Measurements from ENCODE around the gene MYL4.
"Not testable (repeated sequence)": the region's sequence is repeated elsewhere in the genome, so short reads cannot be mapped to it uniquely, and the experiment has no call there.

Gene MYL4

DNA sequence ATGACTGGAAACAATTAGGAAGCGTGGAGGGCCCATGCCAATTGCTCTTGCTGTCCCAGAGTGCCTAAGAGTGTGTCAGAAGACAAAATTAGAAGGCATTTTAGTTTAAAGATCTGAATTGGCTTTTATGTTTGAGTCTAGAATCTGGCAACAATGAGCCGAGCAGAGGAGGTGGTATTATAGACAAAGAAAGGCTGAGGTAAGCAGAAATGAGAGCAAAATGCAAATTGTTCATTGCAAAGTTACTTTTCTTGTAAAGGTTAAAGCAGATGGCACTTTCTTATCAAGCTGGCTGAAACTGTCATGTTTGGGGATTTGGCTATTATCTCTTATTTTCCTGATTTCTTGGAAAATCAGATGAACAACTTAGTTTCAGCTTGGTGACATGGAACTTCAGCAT, 3.3 kb downstream of the MYL4 start:
- no peak for TF ChIP-seq CTCF (conservative IDR thresholded peaks at IDR 0.05; ENCODE audit: low read length)
- H3K4me3 ChIP-seq (ENCODE audit: low read length), result no peak overlapping the region
- no peak for DNase-seq (ENCODE audit: low read depth)

- no peak for TF ChIP-seq CTCF (conservative IDR thresholded peaks at IDR 0.05; ENCODE audit: low read length)
- DNase-seq (ENCODE audit: low read depth), result no peak
- H3K4me3 ChIP-seq (ENCODE audit: low read length), result no peak overlapping the region
Measured at GRCh38 chr17:47213540-47213939, 4.4 kb downstream of the MYL4 start.

- no peak overlapping the region for H3K4me3 ChIP-seq (ENCODE audit: low read length)
- TF ChIP-seq CTCF (conservative IDR thresholded peaks at IDR 0.05; ENCODE audit: low read length), result no peak
- no peak for DNase-seq (ENCODE audit: low read depth)
Measured at GRCh38 chr17:47214931-47215330, 5.8 kb downstream of the MYL4 start.

DNA sequence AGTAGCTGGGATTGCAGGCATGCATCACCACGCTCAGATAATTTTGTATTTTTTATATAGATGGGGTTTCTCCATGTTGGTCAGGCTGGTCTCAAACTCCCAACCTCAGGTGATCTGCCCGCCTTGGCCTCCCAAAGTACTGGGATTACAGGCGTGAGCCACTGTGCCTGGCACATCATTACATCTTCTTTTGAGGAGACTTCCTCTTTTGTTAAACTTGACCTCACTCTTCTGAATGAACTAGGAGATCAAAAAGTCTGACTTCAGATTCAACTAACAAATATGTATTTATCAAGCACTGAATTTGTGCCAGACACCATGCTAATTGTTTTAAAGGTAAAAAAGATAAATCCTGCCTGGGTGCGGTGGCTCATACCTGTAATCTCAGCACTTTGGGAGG, 7.7 kb downstream of the MYL4 start:
- DNase-seq (ENCODE audit: low read depth), result not testable (repeated sequence)

DNA sequence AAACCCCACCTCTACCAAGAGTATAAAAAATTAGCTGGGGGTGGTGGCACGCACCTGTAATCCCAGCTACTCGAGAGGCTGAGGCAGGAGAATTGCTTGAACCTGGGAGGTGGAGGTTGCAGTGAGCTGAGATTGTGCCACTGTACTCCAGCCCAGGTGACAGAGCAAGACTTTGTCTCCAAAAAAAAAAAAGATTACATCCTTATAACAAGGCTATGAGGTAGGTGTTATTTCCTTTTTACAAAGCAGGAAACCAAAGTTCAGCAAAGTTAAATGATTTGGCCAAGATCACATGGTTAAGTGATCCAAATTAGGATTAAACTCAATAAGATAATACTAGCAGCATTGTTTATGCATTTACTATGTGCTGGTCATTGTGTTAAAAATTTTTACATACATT, 8.1 kb downstream of the MYL4 start:
- H3K4me3 ChIP-seq (ENCODE audit: low read length); DNase-seq (ENCODE audit: low read depth): not testable (repeated sequence)

More for the DNA sequence above, 7.7 kb downstream of the MYL4 start:
- not testable (repeated sequence) for H3K4me3 ChIP-seq (ENCODE audit: low read length)

DNA sequence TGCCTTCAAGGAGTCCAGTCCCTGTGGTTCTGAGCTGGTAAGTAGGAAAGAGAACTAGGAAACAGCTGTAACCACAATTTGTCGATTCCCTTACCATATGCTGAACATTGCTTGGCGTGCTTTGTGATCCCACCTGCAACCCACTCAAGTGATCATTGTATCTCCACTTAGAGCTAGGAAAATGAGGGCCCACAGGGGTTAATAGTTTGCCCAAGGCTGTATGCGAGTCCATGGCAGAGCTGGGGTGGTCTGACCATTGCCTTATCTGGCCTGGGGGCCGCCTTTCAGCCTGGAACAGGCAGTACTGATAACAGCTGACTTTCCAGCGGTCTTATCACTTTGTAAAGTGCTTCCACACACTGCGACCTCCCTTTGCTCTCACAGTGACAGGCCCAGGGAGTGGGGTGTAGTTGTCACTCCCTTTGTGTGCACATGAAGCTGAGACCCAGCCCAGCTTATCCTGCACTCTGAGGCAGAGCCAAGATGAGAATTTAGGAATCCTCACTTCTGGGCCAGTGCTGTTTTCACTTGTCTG, 9.8 kb downstream of the MYL4 start:
- DNase-seq (ENCODE audit: low read depth), result no peak
- H3K4me3 ChIP-seq (ENCODE audit: low read length), result no peak overlapping the region
- no peak for TF ChIP-seq CTCF (conservative IDR thresholded peaks at IDR 0.05; ENCODE audit: low read length)

DNA sequence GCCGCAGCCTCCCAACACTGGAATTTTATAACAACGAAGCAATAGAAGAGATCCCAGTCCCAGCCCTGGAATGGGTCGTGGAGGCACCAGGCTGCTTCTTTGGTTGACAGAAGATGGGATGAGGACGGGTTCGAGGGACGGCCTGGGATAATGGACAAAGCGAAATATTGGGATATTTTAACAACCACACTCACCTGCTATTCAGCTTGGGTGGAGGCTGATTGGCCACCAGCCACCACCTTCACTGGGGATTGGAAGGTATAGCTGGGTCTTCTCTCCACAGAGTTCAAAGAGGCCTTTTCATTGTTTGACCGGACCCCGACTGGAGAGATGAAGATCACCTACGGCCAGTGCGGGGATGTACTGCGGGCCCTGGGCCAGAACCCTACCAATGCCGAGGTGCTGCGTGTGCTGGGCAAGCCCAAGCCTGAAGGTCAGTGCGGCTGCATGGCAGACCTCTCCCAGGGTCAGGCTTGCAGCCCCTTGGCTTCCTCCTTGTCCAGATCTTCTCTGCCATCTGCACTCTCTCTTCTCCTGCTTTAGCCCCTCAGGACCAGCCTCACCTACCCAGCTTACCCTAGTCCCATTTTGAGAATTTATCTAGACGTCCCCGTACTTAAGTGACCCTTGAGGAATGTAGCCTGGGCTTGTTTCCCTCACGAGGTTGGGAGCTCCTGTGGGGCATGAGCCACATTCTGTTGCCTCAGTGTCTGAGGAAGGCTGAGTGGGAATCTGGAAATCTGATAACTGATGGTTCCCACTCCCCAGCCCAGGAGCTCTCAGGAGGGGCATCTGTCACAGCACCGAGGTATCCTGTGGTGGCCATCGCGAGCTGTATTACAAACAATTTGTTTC, 10.7 kb downstream of the MYL4 start:
- DNase-seq (ENCODE audit: low read depth), result no peak
- no peak overlapping the region for H3K4me3 ChIP-seq (ENCODE audit: low read length)
- TF ChIP-seq CTCF (conservative IDR thresholded peaks at IDR 0.05; ENCODE audit: low read length), result no peak

GRCh38 chr17:47220531-47220999, 11.4 kb downstream of the MYL4 start:
- TF ChIP-seq CTCF (conservative IDR thresholded peaks at IDR 0.05; ENCODE audit: low read length), result no peak
- no peak for DNase-seq (ENCODE audit: low read depth)
- no peak overlapping the region for H3K4me3 ChIP-seq (ENCODE audit: low read length)
